Measurements from ENCODE around the gene CFAP97D2. TPM values are rescaled to one million over a fixed set of nuclear protein-coding genes. Genes with fewer than 3 reads are reported as not detected.

Gene CFAP97D2
- total and polyA plus RNA-seq, 2 of the 13 experiments (the other 11 are each of a cell fraction or from before 2014, with no cell fraction given) = not detected

- Histone ChIP-seq H3K4me1 (ENCODE audit: insufficient read depth, low read length) (peaks cover 15% of the 10 kb centered on the region), H3K9me3 (ENCODE audit: low read length) (no peaks in the 10 kb centered on the region), H3K9ac (ENCODE audit: insufficient read depth, low read depth, low read length) (no peak overlapping the region), H3K36me3 (replicated peaks in 1 of 2; ENCODE audit: control insufficient read depth in 1 of 2, insufficient read depth in 2 of 2, low read length in 2 of 2) (no peaks in the 10 kb centered on the region), H2AFZ (ENCODE audit: low read length) (no peak overlapping the region), H3K27me3 (ENCODE audit: control insufficient read depth in 1 of 2, insufficient read depth in 2 of 2, low read length in 2 of 2) (peaks cover 4 to 30% of the 10 kb centered on the region in 2 experiments; a peak in 4 of 5 replicates), H3K27ac (ENCODE audit: extremely low read length, insufficient read depth, low read length) (no peak overlapping the region), H3K4me3 (replicated peaks in 1 of 3; ENCODE audit: insufficient read depth in 1 of 3, low read depth in 2 of 3, low read length in 3 of 3) (no peak overlapping the region), H3K79me2 (ENCODE audit: insufficient read depth, low read length) (no peaks in the 10 kb centered on the region), H3K4me2 (ENCODE audit: low read depth, low read length) (no peak overlapping the region), H4K20me1 (ENCODE audit: insufficient read depth, low read length) (no peaks in the 10 kb centered on the region)
- DNase-seq (ENCODE audit: low spot score) (no peak), FAIRE-seq (no peak), ATAC-seq (no peak)
- ChIA-PET POLR2A (no interaction called here), CTCF (ENCODE audit: low intra/inter-chr PET ratio, low total read pairs) (no interaction called here)
- in situ Hi-C loops (cut with HindIII; ENCODE audit: extremely low pct_ligation_motif_present, low pct_unique_long_range_greater_than_20kb) (no loop called here), intact Hi-C loops (cut with micrococcal nuclease; ENCODE audit: unreplicated experiment) (no loop called here)
- no peak for TF ChIP-seq ZNF550 (CRISPR knock-in tag; IDR thresholded peaks at IDR 0.05; ENCODE audit: borderline replicate concordance)
- no TSS peak for BruUV-seq (replicated peaks)
- WGBS (ENCODE audit: low lambda C conversion rate) = 88% methylated on average over 44 of the region's 47 CpGs
Measured at GRCh38 chr13:114161028-114161556, 18.0 kb upstream of the CFAP97D2 start.

GRCh38 chr13:114161644-114162532 lies 17.2 kb upstream of the CFAP97D2 start:
- peaks cover 5 to 34% of the 10 kb centered on the region in 2 experiments; a peak in 4 of 5 replicates for H3K27me3 ChIP-seq (ENCODE audit: control insufficient read depth in 1 of 2, insufficient read depth in 2 of 2, low read length in 2 of 2)
- ChIA-PET CTCF (ENCODE audit: low intra/inter-chr PET ratio, low total read pairs) (no interaction called here), POLR2A (no interaction called here)
- intact Hi-C loops (cut with micrococcal nuclease; ENCODE audit: unreplicated experiment) = no loop called here
- no peaks in the 10 kb centered on the region for H3K36me3 ChIP-seq (replicated peaks in 1 of 2; ENCODE audit: control insufficient read depth in 1 of 2, insufficient read depth in 2 of 2, low read length in 2 of 2)
- peak overlapping the region; percentile 67 for H3K4me2 ChIP-seq (ENCODE audit: low read depth, low read length)
- peaks cover 15% of the 10 kb centered on the region for H3K4me1 ChIP-seq (ENCODE audit: insufficient read depth, low read length)
- peak; percentile 81 for FAIRE-seq
- DNase-seq (ENCODE audit: low spot score) = peak; percentile 63
- no TSS peak for BruUV-seq (replicated peaks)
- no peak overlapping the region for H3K27ac ChIP-seq (ENCODE audit: extremely low read length, insufficient read depth, low read length)
- H3K9me3 ChIP-seq (ENCODE audit: low read length) = no peaks in the 10 kb centered on the region
- peak; percentile 94 for ATAC-seq
- 11% methylated on average over 21 of the region's 32 CpGs for WGBS (ENCODE audit: low lambda C conversion rate)
- H2AFZ ChIP-seq (ENCODE audit: low read length) = peak overlapping the region; percentile 37
- no peaks in the 10 kb centered on the region for H3K79me2 ChIP-seq (ENCODE audit: insufficient read depth, low read length)
- no peak overlapping the region for H3K9ac ChIP-seq (ENCODE audit: insufficient read depth, low read depth, low read length)
- no peaks in the 10 kb centered on the region for H4K20me1 ChIP-seq (ENCODE audit: insufficient read depth, low read length)
- H3K4me3 ChIP-seq (replicated peaks in 1 of 3; ENCODE audit: insufficient read depth in 1 of 3, low read depth in 2 of 3, low read length in 3 of 3) = peak overlapping the region in 1 of 3 experiments; percentile 30; a peak in 1 of 6 replicates
- in situ Hi-C loops (cut with HindIII; ENCODE audit: extremely low pct_ligation_motif_present, low pct_unique_long_range_greater_than_20kb) = no loop called here
- TF ChIP-seq NFE2L1 (CRISPR knock-in tag; IDR thresholded peaks at IDR 0.05; ENCODE audit: borderline replicate concordance) = no peak
- peak; percentile 44; the same call in 1 of the 2 replicates for TF ChIP-seq POGZ (CRISPR knock-in tag; IDR thresholded peaks at IDR 0.05)
- TF ChIP-seq ZNF777 (CRISPR knock-in tag; IDR thresholded peaks at IDR 0.05) = 0 out of 2 replicates have a peak, but pooled peaks have one; percentile 34
- TF ChIP-seq LCORL (IDR thresholded peaks at IDR 0.05) = no peak
- TF ChIP-seq LCORL (CRISPR knock-in tag; IDR thresholded peaks at IDR 0.05) = no peak
- peak in 1 of 2 experiments; percentile 74; a peak in 1 of 4 replicates for TF ChIP-seq NR2F1 (CRISPR knock-in tag; IDR thresholded peaks at IDR 0.05)
- no peak for TF ChIP-seq CHD2 (IDR thresholded peaks at IDR 0.05; ENCODE audit: low read depth, low read length)
- 0 out of 2 replicates have a peak, but pooled peaks have one; percentile 26 for TF ChIP-seq ZNF350 (CRISPR knock-in tag; IDR thresholded peaks at IDR 0.05; ENCODE audit: borderline replicate concordance, low read depth)
- no peak for TF ChIP-seq KAT2B (IDR thresholded peaks at IDR 0.05; ENCODE audit: borderline replicate concordance, low read depth, low read length)
- TF ChIP-seq, protein P1, sequence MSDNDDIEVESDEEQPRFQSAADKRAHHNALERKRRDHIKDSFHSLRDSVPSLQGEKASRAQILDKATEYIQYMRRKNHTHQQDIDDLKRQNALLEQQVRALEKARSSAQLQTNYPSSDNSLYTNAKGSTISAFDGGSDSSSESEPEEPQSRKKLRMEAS (IDR thresholded peaks at IDR 0.05) = peak; percentile 43; the same call in 1 of the 2 replicates
- no peak for TF ChIP-seq ZNF724P (CRISPR knock-in tag; IDR thresholded peaks at IDR 0.05; ENCODE audit: borderline replicate concordance)
- peak; percentile 78 for TF ChIP-seq BCL6 (CRISPR knock-in tag; IDR thresholded peaks at IDR 0.05)
- no peak for TF ChIP-seq NONO (IDR thresholded peaks at IDR 0.05)
- TF ChIP-seq NONO (CRISPR knock-in tag; conservative IDR thresholded peaks at IDR 0.05) = 0 out of 2 replicates have a peak, but pooled peaks have one; percentile 24
- TF ChIP-seq, protein P2, sequence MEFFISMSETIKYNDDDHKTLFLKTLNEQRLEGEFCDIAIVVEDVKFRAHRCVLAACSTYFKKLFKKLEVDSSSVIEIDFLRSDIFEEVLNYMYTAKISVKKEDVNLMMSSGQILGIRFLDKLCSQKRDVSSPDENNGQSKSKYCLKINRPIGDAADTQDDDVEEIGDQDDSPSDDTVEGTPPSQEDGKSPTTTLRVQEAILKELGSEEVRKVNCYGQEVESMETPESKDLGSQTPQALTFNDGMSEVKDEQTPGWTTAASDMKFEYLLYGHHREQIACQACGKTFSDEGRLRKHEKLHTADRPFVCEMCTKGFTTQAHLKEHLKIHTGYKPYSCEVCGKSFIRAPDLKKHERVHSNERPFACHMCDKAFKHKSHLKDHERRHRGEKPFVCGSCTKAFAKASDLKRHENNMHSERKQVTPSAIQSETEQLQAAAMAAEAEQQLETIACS (CRISPR knock-in tag; IDR thresholded peaks at IDR 0.05) = 0 out of 2 replicates have a peak, but pooled peaks have one; percentile 17
- TF ChIP-seq NR2F2 (IDR thresholded peaks at IDR 0.05; ENCODE audit: borderline replicate concordance, low read depth) = peak; percentile 50

All from HepG2 (cell line).